HCT116 (cell line): ENCODE measurements around the gene OGA. TPM values are rescaled to one million over a fixed set of nuclear protein-coding genes. Genes with fewer than 3 reads are reported as not detected.

ENCODE experiments used
- ATAC-seq: fragments of 200-7000 bp; cut with Tn5 transposase; 2 replicates; pipeline ENCODE4 v1.9.1; 2020; ENCODE audit warnings: mild to moderate bottlenecking, moderate library complexity
- BruUV-seq: library from RNA; stranded (reverse); fragments of 400-500 nt; replicated peaks from 2 replicates; lab custom pipeline; 2021; lab: Mats Ljungman, UMichigan
- CTCF ChIA-PET: fragments of 300-600 bp; sonication (Branson Sonifier 250); formaldehyde crosslinking; loops from one replicate; lab custom pipeline; 2021; ENCODE audit warnings: antibody characterized with exemption; lab: Charles Lee
- POLR2A ChIA-PET: fragments of 300-600, 350-600 bp; sonication (Branson Sonifier 250); formaldehyde crosslinking; loops from one replicate; lab custom pipeline; 2021; ENCODE audit warnings: antibody characterized with exemption; lab: Charles Lee
- RAD21 ChIA-PET, 2 experiments: fragments of 300-600 bp; sonication (Branson Sonifier 250); formaldehyde crosslinking; loops; one replicate each; lab custom pipeline; 2023; ENCODE audit warnings: low total read pairs in 2 of 2; ENCODE audit not compliant: uncharacterized antibody in 2 of 2, unreplicated experiment in 2 of 2, low non-redundant PET in 1 of 2; lab: Charles Lee
- DNase-seq: peaks from one replicate; pipeline ENCODE4 v3.0.0-alpha.2; 2010; ENCODE audit warnings: low read depth, low spot score
- H2AFZ ChIP-seq: fragments of 200-600 bp; shearing (Covaris generic), sonication (generic); 2 replicates; pipeline ENCODE4 v1.6.1; 2017; ENCODE audit warnings: low read depth, mixed run types, mixed read lengths, antibody characterized with exemption, low read length; ENCODE audit not compliant: poor library complexity, severe bottlenecking
- H3K27ac ChIP-seq: 2 replicates; pipeline ENCODE4 v1.5.1; 2012; ENCODE audit warnings: low read depth, low read length
- H3K27me3 ChIP-seq: fragments of 200-600 bp; sonication (generic); 2 replicates; pipeline ENCODE4 v1.6.1; 2016; ENCODE audit warnings: mixed run types, low read length, mixed read lengths; ENCODE audit not compliant: insufficient read depth
- H3K36me3 ChIP-seq, 2 experiments: fragments of 200-500 bp in 1 of 2; fragments of 200-600 bp in 1 of 2; sonication (Bioruptor generic) in 1 of 2; sonication (generic) in 1 of 2; 2 replicates each; pipeline versions ENCODE4 v1.5.1 to v1.6.1; 2014 to 2016; ENCODE audit warnings: low read length in 2 of 2, inconsistent platforms in 1 of 2, mixed read lengths in 1 of 2, mixed run types in 1 of 2; ENCODE audit not compliant: insufficient read depth in 2 of 2, control insufficient read depth in 1 of 2
- H3K4me1 ChIP-seq, 2 experiments: fragments of 200-600 bp in 1 of 2; sonication (generic) in 1 of 2; 2 replicates each; pipeline versions ENCODE4 v1.5.1 to v1.6.1; 2012 to 2017; ENCODE audit warnings: low read length in 2 of 2, inconsistent platforms in 1 of 2, mild to moderate bottlenecking in 1 of 2, mixed read lengths in 1 of 2, mixed run types in 1 of 2, moderate library complexity in 1 of 2; ENCODE audit not compliant: insufficient read depth in 2 of 2, control insufficient read depth in 1 of 2
- H3K4me2 ChIP-seq: fragments of 200-600 bp; sonication (generic); 2 replicates; pipeline ENCODE4 v1.6.1; 2017; ENCODE audit warnings: mixed run types, low read length, mixed read lengths
- H3K4me3 ChIP-seq, 2 experiments: fragments of 200-600 bp in 1 of 2; sonication (generic) in 1 of 2; replicated peaks in 1 of 2; 2 replicates each; pipeline ENCODE4 v1.5.1; 2011 to 2016; ENCODE audit warnings: low read length in 2 of 2, control low read depth in 1 of 2, low read depth in 1 of 2, mild to moderate bottlenecking in 1 of 2, mixed read lengths in 1 of 2, mixed run types in 1 of 2
- H3K79me2 ChIP-seq: fragments of 200-600 bp; sonication (generic); 2 replicates; pipeline ENCODE4 v1.6.1; 2017; ENCODE audit warnings: mild to moderate bottlenecking, mixed run types, low read length, moderate library complexity, mixed read lengths; ENCODE audit not compliant: insufficient read depth
- H3K9ac ChIP-seq: fragments of 200-600 bp; sonication (generic); 2 replicates; pipeline ENCODE4 v1.6.1; 2016; ENCODE audit warnings: low read length, mixed read lengths
- H3K9me2 ChIP-seq: fragments of 200-600 bp; sonication (generic), shearing (Covaris generic); 2 replicates; pipeline ENCODE4 v1.6.1; 2017; ENCODE audit warnings: mixed run types, mild to moderate bottlenecking, moderate library complexity; ENCODE audit not compliant: insufficient read depth
- H3K9me3 ChIP-seq, 2 experiments: fragments of 200-500 bp in 1 of 2; fragments of 200-600 bp in 1 of 2; sonication (Bioruptor generic) in 1 of 2; sonication (generic) in 1 of 2; 2 replicates each; pipeline ENCODE4 v1.6.1; 2014 to 2017; ENCODE audit warnings: low read length in 2 of 2, mixed read lengths in 2 of 2, inconsistent platforms in 1 of 2, low read depth in 1 of 2, mild to moderate bottlenecking in 1 of 2, mixed run types in 1 of 2, moderate library complexity in 1 of 2; ENCODE audit not compliant: control insufficient read depth in 1 of 2, insufficient read depth in 1 of 2
- H4K20me1 ChIP-seq: fragments of 200-600 bp; sonication (generic), shearing (Covaris generic); 2 replicates; pipeline ENCODE4 v1.6.1; 2017; ENCODE audit warnings: mixed run types, mild to moderate bottlenecking, moderate library complexity; ENCODE audit not compliant: insufficient read depth
- CBX3 ChIP-seq: IDR thresholded peaks from 2 replicates; pipeline ENCODE4 v1.6.1; 2012; ENCODE audit warnings: low read depth
- JUND ChIP-seq: IDR thresholded peaks from 2 replicates; pipeline ENCODE4 v1.6.1; 2012
- POLR2A ChIP-seq: IDR thresholded peaks from 2 replicates; pipeline ENCODE4 v1.7.0; 2011; ENCODE audit warnings: borderline replicate concordance; ENCODE audit not compliant: insufficient read depth, insufficient read length; ENCODE audit errors: extremely low read depth
- SIN3A ChIP-seq: IDR thresholded peaks from 2 replicates; pipeline ENCODE4 v1.6.1; 2012; ENCODE audit warnings: low read depth
- TCF7L2 ChIP-seq: IDR thresholded peaks from 2 replicates; pipeline ENCODE4 v1.7.0; 2011; ENCODE audit warnings: borderline replicate concordance, inconsistent platforms; ENCODE audit not compliant: insufficient read depth, insufficient read length; ENCODE audit errors: extremely low read depth
- YY1 ChIP-seq: IDR thresholded peaks from 2 replicates; pipeline ENCODE4 v1.6.1; 2011; ENCODE audit warnings: low read length, low read depth, moderate library complexity, mild to moderate bottlenecking; ENCODE audit not compliant: insufficient replicate concordance; ENCODE audit errors: extremely low read depth
- ZBTB33 ChIP-seq: IDR thresholded peaks from 2 replicates; pipeline ENCODE4 v1.6.1; 2011; ENCODE audit warnings: mild to moderate bottlenecking, low read length, moderate library complexity; ENCODE audit not compliant: insufficient replicate concordance; ENCODE audit errors: extremely low read depth
- ZFX ChIP-seq: fragments of 450-650 bp; IDR thresholded peaks from 2 replicates; pipeline ENCODE4 v1.6.1; 2017
- ZNF274 ChIP-seq: fragments of 200-500 bp; sonication (Bioruptor generic); IDR thresholded peaks from 2 replicates; pipeline ENCODE4 v1.6.1; 2014; ENCODE audit warnings: mild to moderate bottlenecking, low read depth, low read length, inconsistent platforms
- intact Hi-C: fragments of 100-400 bp; cut with micrococcal nuclease; formaldehyde crosslinking; loops from 2 replicates; pipeline ENCODE4 v1.10.0; 2022
- total RNA-seq: library from RNA; stranded (reverse); gene quantifications from one replicate; pipeline ENCODE4 v1.2.1, GENCODE V29; 2021; ENCODE audit not compliant: unreplicated experiment

The OGA gene
- total RNA-seq, 1 experiment from 2014 or later = 127 TPM

DNA sequence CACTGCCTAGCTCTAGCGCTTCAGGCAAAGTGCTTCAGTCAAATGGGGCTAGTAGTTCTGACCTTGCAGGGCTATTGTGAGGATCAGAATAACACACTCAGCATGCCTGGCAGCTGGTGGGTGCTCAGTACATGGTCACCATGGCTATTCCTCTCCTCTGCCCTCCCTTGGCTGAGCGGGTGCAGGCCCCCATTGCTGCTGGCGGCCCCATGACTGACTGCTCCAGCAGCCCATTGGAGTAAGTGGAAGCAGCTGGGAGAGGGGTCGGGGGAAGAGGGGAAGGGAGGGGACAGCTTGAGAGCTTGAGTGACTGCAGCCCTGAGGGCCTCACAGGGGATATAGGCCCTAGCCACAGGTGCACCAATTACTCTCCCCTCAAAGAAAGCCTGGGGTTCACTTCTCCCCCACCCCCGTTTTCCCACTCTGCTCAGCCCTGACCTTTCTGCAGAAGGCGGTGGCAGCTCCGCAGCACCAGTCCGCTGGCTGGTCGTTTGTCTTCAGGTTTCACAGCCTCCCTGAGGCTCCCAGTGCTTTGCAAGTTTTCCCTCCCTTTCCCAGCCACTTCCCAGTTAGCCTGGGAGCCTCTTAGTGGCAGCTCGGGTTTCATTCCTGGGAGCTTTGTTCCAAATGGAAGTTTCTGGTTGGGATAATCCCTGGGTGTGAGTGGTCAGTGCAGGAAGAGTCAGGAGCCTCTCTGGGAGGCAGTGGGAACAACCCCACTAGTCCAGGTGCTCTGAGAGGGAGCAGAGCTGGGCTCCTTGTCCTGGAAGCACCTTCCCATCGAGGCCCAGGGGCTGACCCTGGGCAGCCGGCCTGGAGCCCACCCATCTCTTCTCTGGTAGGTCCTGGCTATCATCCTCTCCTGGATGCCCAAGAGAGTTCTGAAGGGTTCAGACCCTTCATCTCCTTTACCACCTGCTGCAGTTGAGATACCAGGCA, 58.7 kb downstream of the OGA start:
- Histone ChIP-seq H3K79me2 (no peaks in the 10 kb centered on the region), H3K4me3 (no peak overlapping the region), H3K9me3 (no peaks in the 10 kb centered on the region), H3K27me3 (no peaks in the 10 kb centered on the region), H3K27ac (no peak overlapping the region), H3K36me3 (no peaks in the 10 kb centered on the region), H3K9ac (no peak overlapping the region), H3K9me2 (no peaks in the 10 kb centered on the region), H3K4me2 (no peak overlapping the region), H2AFZ (no peak overlapping the region), H3K4me1 (no peaks in the 10 kb centered on the region; a peak in 1 of 4 replicates), H4K20me1 (no peaks in the 10 kb centered on the region)
- DNase-seq = no peak
- ChIA-PET POLR2A (no interaction called here), RAD21 (no interaction called here), CTCF (interaction anchor here (0.8 kb wide), 1 partner anchor 157 kb away, joined by 3 read pairs; no protein-coding TSS in a partner anchor)
- no peak; the same call in 1 of the 2 replicates for ATAC-seq
- intact Hi-C loops = no loop called here
- no peak for TF ChIP-seq TCF7L2
- TF ChIP-seq ZFX = no peak
- TF ChIP-seq SIN3A = no peak
- no peak for TF ChIP-seq JUND
- no peak for TF ChIP-seq YY1
- TF ChIP-seq ZBTB33 = no peak
- TF ChIP-seq CBX3 = no peak
- no peak for TF ChIP-seq ZNF274
- TF ChIP-seq POLR2A = no peak
- no TSS peak for BruUV-seq
